ENCODE measurements around the gene NPAS3. TPM values are rescaled to one million over a fixed set of nuclear protein-coding genes. Genes with fewer than 3 reads are reported as not detected.

The NPAS3 gene
- total RNA-seq, 1 donor = 0.36 TPM

DNA sequence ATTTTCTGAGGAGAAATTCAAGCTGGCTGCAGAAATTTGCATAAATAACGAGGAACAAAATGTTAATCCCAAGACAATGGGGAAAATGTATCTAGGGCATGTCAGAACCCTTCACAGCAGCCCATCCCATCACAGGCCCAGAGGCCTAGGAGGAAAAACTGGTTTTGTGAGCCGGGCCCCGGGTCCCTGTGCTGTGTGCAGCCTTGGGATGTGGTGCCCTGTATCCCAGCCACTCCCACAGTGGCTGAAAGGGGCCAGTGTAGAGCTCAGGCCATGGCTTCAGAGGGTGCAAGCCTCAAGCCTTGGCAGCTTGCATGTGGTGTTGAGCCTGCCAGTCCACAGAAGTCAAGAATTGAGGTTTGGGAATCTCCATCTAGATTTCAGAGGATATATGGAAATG lies 57.7 kb downstream of the NPAS3 start:
- H3K4me3 ChIP-seq (ENCODE audit: low read depth, low read length) = no peak overlapping the region
- no peak for DNase-seq (ENCODE audit: low read depth)
- TF ChIP-seq, protein P1, sequence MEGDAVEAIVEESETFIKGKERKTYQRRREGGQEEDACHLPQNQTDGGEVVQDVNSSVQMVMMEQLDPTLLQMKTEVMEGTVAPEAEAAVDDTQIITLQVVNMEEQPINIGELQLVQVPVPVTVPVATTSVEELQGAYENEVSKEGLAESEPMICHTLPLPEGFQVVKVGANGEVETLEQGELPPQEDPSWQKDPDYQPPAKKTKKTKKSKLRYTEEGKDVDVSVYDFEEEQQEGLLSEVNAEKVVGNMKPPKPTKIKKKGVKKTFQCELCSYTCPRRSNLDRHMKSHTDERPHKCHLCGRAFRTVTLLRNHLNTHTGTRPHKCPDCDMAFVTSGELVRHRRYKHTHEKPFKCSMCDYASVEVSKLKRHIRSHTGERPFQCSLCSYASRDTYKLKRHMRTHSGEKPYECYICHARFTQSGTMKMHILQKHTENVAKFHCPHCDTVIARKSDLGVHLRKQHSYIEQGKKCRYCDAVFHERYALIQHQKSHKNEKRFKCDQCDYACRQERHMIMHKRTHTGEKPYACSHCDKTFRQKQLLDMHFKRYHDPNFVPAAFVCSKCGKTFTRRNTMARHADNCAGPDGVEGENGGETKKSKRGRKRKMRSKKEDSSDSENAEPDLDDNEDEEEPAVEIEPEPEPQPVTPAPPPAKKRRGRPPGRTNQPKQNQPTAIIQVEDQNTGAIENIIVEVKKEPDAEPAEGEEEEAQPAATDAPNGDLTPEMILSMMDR (IDR thresholded peaks at IDR 0.05; ENCODE audit: insufficient read depth, low read length) = no peak

DNA sequence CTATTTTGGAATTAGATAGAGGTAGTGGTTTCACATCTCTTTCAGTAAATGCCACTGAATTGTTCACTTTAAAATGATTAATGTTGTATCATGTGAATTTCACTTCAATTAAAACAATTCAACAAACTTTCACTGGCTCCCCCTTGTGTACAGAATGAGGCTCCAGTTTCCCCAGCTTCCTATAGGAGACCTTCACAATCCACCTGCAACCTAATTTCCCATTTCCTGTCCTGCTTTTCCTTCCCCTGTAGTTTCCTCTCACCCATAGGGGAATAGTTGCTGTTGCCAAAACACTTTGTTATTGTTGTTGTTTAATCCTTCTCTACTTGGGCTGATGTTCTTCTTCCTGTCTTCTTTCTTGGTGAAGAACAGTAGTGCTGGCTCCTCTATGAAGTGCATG lies 59.8 kb downstream of the NPAS3 start:
- H3K4me3 ChIP-seq (ENCODE audit: low read depth, low read length) = no peak overlapping the region
- peak; percentile 35 for DNase-seq (ENCODE audit: low read depth)
- TF ChIP-seq, protein P1 (IDR thresholded peaks at IDR 0.05; ENCODE audit: insufficient read depth, low read length) = peak; percentile 55

DNA sequence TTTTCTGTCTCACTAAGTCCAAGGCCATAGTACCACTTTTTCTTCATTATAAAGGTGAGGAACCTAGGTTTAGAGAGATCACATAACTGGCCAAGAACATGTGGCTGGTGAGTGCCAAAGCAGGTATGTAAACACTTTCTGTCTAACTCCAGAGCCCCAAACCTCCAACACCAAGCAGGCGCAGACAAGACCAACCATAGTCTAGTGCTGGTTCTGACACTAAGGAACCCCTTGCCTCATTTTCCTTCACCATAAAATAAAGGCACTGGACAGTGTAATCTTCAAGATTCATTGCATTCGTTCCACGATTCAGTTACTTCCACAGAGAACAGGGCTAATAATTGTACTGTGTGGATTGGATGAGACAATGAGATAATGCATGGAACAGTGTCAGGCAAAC lies 71.0 kb downstream of the NPAS3 start:
- TF ChIP-seq, protein P1 (IDR thresholded peaks at IDR 0.05; ENCODE audit: insufficient read depth, low read length) = no peak
- DNase-seq (ENCODE audit: low read depth) = no peak
- H3K4me3 ChIP-seq (ENCODE audit: low read depth, low read length) = no peak overlapping the region

DNA sequence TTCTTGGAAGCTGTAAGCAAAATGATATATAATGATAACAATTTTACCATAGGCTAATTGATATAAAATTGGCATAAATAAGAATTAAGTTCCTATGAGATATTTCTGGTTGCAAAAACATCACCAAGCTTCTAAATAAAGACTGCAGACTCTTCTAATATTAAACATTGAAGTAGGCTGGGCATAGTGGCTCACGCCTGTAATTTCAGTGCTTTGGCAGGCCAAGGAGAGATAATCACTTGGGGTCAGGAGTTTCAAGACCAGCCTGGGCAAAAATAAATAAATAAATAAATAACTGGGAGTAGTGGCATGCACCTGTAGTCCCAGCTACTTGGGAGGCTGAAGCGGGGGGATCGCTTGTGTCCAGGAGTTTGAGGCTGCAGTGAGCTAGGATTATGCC lies 71.8 kb downstream of the NPAS3 start:
- TF ChIP-seq, protein P1 (IDR thresholded peaks at IDR 0.05; ENCODE audit: insufficient read depth, low read length) = no peak
- no peak for DNase-seq (ENCODE audit: low read depth)
- H3K4me3 ChIP-seq (ENCODE audit: low read depth, low read length) = no peak overlapping the region

DNA sequence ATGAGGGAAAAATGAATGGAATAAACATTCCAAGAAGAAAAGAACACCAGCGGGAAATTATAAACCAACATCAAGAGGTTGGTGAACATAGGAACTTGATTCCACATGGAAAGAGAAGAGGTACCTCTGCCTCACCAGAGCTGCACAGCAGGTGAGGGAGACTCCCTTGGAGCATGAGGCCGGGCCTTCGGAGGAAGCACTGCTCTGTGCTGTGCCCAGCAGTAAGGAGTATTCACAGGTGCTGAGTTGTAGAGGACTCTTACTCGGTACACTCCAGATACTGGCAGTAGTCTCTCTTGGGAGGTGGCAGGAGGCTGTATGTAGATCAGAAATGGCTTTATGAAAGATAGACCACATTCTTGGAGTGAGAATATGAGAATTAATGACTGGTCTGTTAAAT lies 76.0 kb downstream of the NPAS3 start:
- DNase-seq (ENCODE audit: low read depth) = no peak

DNA sequence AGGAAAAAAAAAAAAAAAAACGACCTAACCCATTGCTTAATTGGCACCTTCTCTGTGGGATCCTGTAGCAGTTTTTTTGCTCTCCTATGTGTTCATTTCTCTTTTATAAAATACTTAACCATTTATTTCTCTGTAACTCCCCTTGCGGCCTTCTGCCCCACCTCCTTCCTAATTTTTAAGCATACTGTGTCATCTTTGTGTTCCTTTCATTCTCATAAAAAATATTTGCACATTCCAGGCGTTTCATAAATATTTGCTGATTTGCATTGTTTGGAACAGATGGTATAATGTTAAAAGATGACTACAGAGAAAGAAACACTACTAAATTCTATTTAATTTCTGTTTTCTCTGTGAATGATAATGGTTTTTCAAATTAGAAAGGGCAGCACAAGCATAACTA lies 77.9 kb downstream of the NPAS3 start:
- DNase-seq (ENCODE audit: low read depth) = no peak
- TF ChIP-seq, protein P1 (IDR thresholded peaks at IDR 0.05; ENCODE audit: insufficient read depth, low read length) = no peak
- H3K4me3 ChIP-seq (ENCODE audit: low read depth, low read length) = no peak overlapping the region

More for the DNA sequence above, 76.0 kb downstream of the NPAS3 start:
- H3K4me3 ChIP-seq (ENCODE audit: low read depth, low read length) = no peak overlapping the region
- TF ChIP-seq, protein P1 (IDR thresholded peaks at IDR 0.05; ENCODE audit: insufficient read depth, low read length) = no peak

- H3K4me3 ChIP-seq (ENCODE audit: low read depth, low read length) = no peak overlapping the region
- no peak for DNase-seq (ENCODE audit: low read depth)
- TF ChIP-seq, protein P1 (IDR thresholded peaks at IDR 0.05; ENCODE audit: insufficient read depth, low read length) = no peak
Observed at GRCh38 chr14:33017016-33017415, 78.3 kb downstream of the NPAS3 start.
